GM19099 (cell line): ENCODE results near the gene CCDC154.

Experiments
- POLR2A ChIP-seq: IDR thresholded peaks from 3 replicates; pipeline ENCODE4 v1.6.1; 2011; ENCODE audit warnings: low read depth; ENCODE audit not compliant: insufficient read length; ENCODE audit errors: extremely low read depth

CCDC154 gene

GRCh38 chr16:1481906-1482835 is 37.8 kb upstream of the CCDC154 start:
- TF ChIP-seq POLR2A, result no peak

- TF ChIP-seq POLR2A, result no peak
These were observed 32.7 kb upstream of the CCDC154 start for GRCh38 chr16:1477033-1477432.

- no peak for TF ChIP-seq POLR2A
These were observed 31.3 kb upstream of the CCDC154 start for GRCh38 chr16:1475552-1476114.

GRCh38 chr16:1474796-1475551 is 30.6 kb upstream of the CCDC154 start, which contains the start of gene CLCN7:
Gene CLCN7 (minus strand): TSS chr16:1475028. CDS start chr16:1474974, 54 bp downstream.
- TF ChIP-seq POLR2A, result peak; percentile 95

- no peak for TF ChIP-seq POLR2A
These were observed 29.9 kb upstream of the CCDC154 start for GRCh38 chr16:1474082-1474795.

- no peak for TF ChIP-seq POLR2A
These were observed 28.6 kb upstream of the CCDC154 start for GRCh38 chr16:1472974-1473373.

GRCh38 chr16:1471569-1472194 is 27.3 kb upstream of the CCDC154 start:
- no peak for TF ChIP-seq POLR2A

- TF ChIP-seq POLR2A, result no peak
These were observed 26.3 kb upstream of the CCDC154 start for GRCh38 chr16:1470481-1471251.

GRCh38 chr16:1469693-1470201 is 25.4 kb upstream of the CCDC154 start:
- TF ChIP-seq POLR2A, result no peak

- TF ChIP-seq POLR2A, result no peak
These were observed 24.1 kb upstream of the CCDC154 start for GRCh38 chr16:1468426-1468810.

- no peak for TF ChIP-seq POLR2A
These were observed 22.7 kb upstream of the CCDC154 start for GRCh38 chr16:1466968-1467521.

GRCh38 chr16:1466054-1466453 is 21.7 kb upstream of the CCDC154 start:
- no peak for TF ChIP-seq POLR2A

- TF ChIP-seq POLR2A, result no peak
These were observed 21.2 kb upstream of the CCDC154 start for GRCh38 chr16:1465567-1465915.
